ENCODE measurements around the gene CCDC192. TPM values are rescaled to one million over a fixed set of nuclear protein-coding genes. Genes with fewer than 3 reads are reported as not detected.

The CCDC192 gene
- total RNA-seq, 1 donor from 2014 or later: not detected

DNA sequence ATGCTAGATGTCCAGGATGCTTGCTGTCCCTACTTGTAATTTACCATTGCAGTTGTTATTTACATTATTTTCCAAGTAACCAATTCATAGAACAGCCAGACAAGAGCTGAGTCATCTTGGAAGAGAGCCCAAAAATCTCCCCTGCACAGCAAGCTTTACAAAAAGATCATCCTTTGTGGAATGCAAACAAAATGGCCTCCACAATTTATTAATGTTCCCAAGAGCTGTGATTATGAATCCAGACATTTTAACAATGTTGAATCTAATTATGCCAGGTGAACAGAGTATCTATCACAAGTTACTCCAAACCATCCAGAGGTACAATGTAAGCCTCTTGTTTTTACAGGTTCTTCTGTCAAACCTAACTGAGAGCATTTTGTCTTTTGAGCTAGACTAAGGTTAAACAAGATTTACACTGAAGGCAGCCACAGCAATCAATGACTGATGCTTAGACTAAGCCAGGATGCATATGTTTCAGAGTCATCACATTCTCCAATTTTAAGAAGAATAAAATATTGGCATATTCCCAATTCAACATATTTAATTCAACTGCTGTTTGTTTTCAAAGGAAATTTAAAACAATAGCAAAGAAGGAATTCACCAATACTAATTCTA is 285.1 kb downstream of the CCDC192 start:
- Mint-ChIP-seq H3K4me1 (ENCODE audit: low read depth, unreplicated experiment) (peaks cover 8% of the 10 kb centered on the region), H3K27ac (ENCODE audit: unreplicated experiment) (peak overlapping the region; percentile 48), H3K9me3 (ENCODE audit: unreplicated experiment) (peaks cover 2% of the 10 kb centered on the region), H3K36me3 (ENCODE audit: low read depth, unreplicated experiment) (no peaks in the 10 kb centered on the region), H3K4me3 (ENCODE audit: unreplicated experiment) (no peak overlapping the region), H3K27me3 (ENCODE audit: low read depth, unreplicated experiment) (no peaks in the 10 kb centered on the region)
- peak; percentile 81 for FAIRE-seq
- peak overlapping the region; percentile 56 for H3K27ac ChIP-seq (ENCODE audit: low read depth, low read length)
- H3K9me3 ChIP-seq (ENCODE audit: insufficient read depth, low read depth, low read length): no peaks in the 10 kb centered on the region
- TF ChIP-seq, protein P1, sequence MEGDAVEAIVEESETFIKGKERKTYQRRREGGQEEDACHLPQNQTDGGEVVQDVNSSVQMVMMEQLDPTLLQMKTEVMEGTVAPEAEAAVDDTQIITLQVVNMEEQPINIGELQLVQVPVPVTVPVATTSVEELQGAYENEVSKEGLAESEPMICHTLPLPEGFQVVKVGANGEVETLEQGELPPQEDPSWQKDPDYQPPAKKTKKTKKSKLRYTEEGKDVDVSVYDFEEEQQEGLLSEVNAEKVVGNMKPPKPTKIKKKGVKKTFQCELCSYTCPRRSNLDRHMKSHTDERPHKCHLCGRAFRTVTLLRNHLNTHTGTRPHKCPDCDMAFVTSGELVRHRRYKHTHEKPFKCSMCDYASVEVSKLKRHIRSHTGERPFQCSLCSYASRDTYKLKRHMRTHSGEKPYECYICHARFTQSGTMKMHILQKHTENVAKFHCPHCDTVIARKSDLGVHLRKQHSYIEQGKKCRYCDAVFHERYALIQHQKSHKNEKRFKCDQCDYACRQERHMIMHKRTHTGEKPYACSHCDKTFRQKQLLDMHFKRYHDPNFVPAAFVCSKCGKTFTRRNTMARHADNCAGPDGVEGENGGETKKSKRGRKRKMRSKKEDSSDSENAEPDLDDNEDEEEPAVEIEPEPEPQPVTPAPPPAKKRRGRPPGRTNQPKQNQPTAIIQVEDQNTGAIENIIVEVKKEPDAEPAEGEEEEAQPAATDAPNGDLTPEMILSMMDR (IDR thresholded peaks at IDR 0.05; ENCODE audit: insufficient read depth, low read depth, low read length): no peak
- TF ChIP-seq EZH2 (IDR thresholded peaks at IDR 0.05; ENCODE audit: insufficient read depth, low read length): no peak
- no peaks in the 10 kb centered on the region for H3K79me2 ChIP-seq (ENCODE audit: insufficient read depth, low read length)
- H3K36me3 ChIP-seq (ENCODE audit: insufficient read depth, low read length): no peaks in the 10 kb centered on the region
- peak overlapping the region; percentile 21 for H2AFZ ChIP-seq (ENCODE audit: low read depth, low read length)
- H3K4me3 ChIP-seq (ENCODE audit: insufficient read depth, low read depth, low read length): no peak overlapping the region
- H3K27me3 ChIP-seq (ENCODE audit: insufficient read depth, low read length): no peaks in the 10 kb centered on the region
- no peaks in the 10 kb centered on the region for H4K20me1 ChIP-seq (ENCODE audit: insufficient read depth, low read length)
- DNase-seq (ENCODE audit: low read depth): peak; percentile 88
- no peak overlapping the region for H3K9ac ChIP-seq (ENCODE audit: low read length)
- H3K4me1 ChIP-seq (ENCODE audit: insufficient read depth, low read length): peaks cover 9% of the 10 kb centered on the region
- H3K4me2 ChIP-seq (ENCODE audit: low read length): peak overlapping the region; percentile 40

Other genes starting within 250 kb of the CCDC192 start
- 131 and 141 TPM in 2 replicates for gene PRRC1, start 185.8 kb upstream of the CCDC192 start, total RNA-seq
- not detected in 2 replicates for gene CTXN3, start 54.3 kb upstream of the CCDC192 start, total RNA-seq

Measured in astrocyte (in vitro differentiated cells and primary cell).